ENCODE measurements around the gene IPPK.
A peak's percentile ranks its signal among the peaks of the same experiment; 100 is the strongest.
"Not testable (repeated sequence)": the region's sequence is repeated elsewhere in the genome, so short reads cannot be mapped to it uniquely, and the experiment has no call there.

IPPK gene

DNA sequence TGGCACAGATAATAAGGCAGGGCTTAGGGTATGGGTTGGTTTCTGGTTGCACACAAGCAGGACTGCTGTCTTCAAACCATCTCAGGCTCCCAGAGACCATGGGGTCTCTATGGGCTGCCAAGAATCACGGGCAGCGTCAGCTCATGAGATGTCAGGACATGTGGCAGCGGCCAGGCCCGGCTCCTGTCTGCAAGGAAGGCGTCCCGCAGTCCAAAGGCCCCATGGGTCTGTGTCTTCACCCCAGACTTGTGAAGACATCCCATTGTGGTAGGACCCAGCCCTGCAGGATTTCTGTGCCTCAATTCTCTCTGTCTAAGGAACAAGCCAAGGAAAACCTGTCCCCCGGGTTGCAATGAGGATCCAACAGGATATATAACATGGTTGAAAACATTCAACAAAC is 32.6 kb downstream of the IPPK start:
- DNase-seq = no peak

GRCh38 chr9:92636627-92637026 is 33.3 kb downstream of the IPPK start:
- no peak for DNase-seq

DNA sequence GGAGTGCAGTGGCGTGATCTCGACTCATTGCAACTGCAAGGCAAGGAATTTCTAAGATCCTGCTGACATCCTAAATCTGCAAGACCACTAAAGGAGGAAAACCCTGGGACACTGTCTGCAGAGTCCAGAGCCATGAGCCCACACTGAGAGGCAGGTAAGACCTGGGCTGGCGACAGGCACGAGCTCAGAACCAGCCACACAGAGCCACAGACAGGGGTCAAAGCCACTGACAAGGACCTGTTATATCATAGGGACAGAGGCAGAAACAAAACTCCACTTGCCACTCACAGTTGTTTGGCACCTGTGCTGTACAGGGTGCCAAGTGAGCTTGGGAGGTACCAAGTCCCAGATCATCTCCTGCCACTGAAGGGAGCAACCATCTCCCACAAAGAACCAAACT is 34.2 kb downstream of the IPPK start:
- DNase-seq = no peak

GRCh38 chr9:92634712-92635605 is 35.0 kb downstream of the IPPK start:
- DNase-seq = peak; percentile 69

DNA sequence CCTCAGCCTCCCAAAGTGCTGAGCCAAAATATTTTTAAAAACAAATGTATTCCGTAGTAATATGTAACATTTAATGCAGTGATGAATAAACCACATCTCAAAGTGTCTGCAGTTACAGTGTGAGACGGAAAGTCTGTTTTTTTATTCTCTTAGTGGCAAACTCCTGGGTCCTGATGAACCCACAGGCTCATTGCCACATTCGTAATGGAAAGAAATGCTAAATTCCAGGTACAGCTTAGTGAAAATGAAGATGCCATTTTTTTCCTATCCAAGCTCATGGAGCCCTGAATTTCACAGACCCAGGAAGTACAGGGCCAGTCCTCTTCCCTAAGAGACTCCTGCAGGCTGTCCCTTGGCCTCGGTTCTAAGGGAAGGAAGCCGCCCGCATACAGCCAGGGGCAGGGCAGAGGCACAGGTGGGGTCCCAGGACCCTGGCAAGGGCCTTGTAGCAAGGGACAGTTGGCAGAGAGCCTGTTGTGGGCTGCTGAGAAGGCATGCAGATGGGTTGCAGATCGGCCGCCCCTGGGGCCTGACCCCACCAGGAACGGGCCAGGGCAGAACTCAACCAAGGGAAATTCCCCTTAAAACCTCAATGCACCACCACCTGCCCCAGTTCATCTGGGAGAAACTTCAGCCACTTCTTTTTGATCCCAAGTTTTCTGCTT is 36.2 kb downstream of the IPPK start:
- DNase-seq = no peak

GRCh38 chr9:92632641-92633040 is 37.3 kb downstream of the IPPK start:
- no peak for DNase-seq

DNA sequence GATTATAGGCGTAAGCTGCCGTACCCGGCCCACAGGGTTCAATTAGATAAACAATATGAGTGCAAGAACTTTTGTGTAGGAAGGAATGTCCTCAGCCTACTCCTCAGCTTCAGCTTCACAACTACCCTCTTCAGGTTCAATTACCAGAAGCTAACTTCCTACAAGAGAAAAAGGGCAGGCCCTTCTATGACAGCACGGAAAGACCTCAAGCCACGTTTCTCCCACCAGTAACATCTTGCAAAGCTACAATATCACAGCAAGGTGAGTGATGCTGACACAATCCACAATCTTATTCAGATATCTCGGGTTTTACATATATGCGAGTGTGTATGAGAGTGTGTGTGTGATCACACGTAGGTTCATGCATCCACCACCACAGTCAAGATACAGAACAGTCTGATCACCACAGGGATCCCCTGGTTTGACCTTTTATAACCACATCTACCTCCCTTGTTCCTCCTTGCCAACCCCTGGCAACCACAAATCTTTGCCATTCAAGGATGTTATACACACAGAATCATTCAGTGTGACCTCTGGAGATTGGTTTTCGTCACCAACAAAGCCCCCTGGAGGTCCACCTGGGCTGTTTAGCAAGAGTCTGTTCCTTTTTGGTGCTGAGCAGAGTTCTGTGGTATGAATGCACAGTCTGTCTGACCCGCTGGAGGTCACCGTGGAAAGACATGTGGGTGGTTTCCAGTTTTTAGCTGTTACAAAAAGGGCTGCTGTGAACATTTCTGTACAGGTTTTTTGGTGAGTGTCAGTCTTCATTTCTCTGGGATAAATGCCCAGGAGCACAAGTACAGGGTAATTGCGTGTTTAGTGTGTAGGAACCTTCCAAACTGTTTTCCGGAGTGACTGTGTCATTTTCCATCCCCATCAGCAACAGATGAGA is 38.2 kb downstream of the IPPK start:
- no peak for DNase-seq

DNA sequence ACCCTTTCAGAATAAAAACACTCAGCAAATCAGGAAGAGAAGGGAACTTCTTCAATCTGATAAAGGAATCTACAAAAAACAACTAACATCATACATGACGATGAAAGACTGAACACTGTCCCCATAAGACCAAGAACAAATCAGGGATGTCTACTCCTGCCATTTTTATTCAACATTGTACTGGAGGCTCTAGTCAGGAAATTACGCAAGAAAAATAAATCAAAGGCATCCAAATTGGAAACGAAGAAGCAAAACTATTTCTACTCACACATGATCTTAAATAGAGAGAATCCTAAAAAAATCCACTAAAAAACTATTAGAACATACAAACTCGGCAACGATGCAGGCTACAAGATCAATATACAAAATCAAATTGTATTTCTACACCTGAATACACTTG is 42.3 kb downstream of the IPPK start:
- DNase-seq = no peak

DNA sequence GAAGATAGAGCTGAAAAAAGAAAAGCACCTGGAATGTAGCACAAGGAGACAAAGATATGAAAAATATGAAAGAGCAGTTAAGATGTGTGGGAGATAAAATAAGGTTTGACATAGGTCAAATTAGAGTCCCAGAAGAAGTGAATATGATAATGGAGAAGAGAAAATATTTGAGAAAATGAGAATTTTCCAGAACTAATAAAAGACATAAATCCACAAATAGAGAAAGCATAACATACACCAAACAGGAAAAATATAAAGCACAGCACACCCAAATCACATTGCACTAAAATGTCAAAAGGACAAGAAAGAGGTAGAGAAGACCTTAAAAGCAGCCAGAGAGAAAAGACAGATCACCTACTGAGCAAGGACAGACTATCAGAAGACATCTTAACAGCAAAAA is 43.4 kb downstream of the IPPK start:
- no peak for DNase-seq

DNA sequence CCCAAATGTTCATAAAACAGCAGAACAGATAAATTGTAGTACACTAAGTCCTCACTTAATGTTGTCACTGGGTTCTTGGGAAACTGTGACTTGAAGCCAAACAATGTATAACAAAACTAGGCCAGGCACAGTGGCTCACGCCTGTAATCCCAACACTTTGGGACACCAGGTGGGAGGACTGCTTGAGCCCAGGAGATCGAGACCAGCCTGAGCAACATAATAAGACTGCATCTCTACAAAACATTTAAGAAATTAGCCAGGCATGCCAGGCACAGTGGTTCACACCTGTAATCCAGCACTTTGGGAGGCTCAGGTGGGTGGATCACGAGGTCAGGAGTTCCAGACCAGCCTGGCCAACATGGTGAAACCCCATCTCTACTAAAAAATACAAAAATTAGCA is 46.0 kb downstream of the IPPK start:
- DNase-seq = not testable (repeated sequence)

DNA sequence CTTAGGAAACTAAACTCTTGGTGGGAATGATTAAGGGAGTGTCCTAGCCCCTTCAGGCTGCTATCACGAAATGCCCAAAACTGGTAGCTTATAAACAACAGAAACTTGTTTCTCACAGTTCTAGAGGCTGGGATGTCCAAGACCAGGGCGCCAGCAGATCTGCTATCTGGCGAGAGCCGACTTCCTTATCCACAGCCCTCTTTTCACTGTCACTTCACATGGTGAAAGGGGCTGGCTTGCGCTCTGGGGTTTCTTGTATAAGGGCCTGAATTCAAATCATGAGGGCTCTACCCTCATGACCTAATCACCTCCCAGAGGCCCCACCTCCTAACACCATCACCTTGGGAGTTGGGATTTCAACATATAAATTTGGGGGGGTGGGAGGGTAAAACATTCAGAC is 49.1 kb downstream of the IPPK start:
- no peak for DNase-seq

DNA sequence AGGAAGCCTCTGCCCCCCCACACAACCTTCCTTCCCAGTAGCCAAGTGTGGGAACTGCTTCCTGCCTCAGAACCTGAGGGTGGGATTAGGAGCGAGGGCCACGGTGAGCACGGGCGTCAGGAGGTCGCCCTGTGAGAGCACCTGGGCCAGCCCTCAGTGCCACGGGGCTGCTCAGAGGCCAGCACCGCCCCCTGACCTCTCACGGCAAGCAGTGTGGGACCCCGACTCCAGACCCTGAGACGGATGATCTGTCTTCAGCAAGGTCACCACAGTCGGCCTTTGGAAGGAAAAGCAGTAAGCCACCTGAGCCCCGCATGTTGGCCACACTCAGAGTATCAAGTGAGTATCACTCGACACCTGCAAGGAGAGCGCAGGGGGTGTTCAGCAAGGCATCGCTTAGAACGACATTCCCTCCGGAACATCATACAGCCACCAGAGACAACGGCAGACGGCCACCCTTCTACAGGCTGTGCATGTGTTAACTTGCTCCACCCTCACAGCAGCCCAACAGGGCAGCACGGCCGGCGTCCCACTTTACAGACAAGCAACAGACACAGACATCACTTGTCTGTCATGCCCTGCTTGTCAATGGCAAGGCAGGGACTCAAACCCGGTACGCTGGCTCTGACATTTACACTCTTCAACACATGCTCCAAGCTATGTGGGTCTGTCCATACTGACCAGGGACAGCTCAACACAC is 50.2 kb downstream of the IPPK start:
- no peak for DNase-seq

GRCh38 chr9:92618633-92619225 is 51.2 kb downstream of the IPPK start:
- DNase-seq = no peak

DNA sequence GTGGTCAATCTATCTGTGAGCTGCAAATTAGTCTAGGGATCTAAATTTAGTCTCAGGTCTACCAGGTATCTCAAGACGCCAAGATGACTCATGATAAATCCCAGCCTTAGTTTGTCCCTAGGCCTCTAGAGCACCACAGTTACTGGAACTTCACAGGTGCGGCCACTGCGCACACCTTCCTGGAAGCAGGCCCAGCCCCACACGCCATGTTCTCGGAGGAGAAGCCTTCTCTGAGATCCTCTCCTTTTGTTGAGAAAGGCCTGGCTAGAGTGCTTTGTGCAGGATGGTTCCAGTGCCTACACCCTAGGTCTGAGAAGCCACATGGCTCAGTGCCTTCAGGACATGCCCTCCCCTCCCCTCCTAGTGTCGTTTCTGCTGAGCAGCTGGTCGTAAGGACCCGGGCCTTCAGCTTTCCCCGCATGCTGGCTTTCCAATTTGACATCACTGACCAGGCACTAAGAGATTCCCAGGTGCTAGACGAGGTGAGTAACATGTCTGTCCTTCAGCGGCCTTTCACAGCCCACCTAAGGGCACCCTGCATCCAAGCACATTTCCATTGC is 51.9 kb downstream of the IPPK start:
- DNase-seq = no peak

DNA sequence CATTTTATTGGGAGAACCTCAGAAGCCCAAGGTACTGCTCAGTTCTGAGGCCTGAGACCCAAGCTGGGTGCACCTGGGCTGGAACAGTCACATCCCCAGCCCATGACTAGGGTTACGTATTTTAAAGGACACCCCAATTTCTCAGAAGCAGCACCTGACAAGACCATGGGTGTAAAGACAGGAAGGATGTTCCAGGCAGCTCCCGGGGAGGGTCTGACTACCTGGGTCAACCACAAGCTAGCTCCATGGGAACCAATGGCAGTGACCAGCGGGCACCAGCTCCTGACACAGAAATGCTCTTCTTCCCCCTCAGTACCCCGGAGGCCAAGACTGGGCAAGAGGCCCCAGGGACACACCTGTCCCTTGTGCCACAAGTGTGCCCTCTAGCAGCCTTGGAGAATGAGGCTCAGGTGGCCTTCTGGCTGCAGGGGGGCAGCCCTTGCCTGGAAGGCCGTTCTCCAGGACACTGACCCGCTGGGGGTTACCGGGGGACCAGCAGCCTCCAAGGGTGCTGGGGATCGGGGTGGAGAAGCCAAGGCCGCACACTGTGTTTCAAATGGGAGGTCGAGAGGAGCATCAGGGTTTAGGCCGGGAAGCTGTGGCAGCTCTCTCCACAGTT is 52.6 kb downstream of the IPPK start:
- DNase-seq = no peak

GRCh38 chr9:92616655-92617111 is 53.2 kb downstream of the IPPK start:
- DNase-seq = no peak

- no peak for DNase-seq
Measured at GRCh38 chr9:92616199-92616641, 53.7 kb downstream of the IPPK start.

GRCh38 chr9:92615790-92616189 is 54.1 kb downstream of the IPPK start:
- DNase-seq = no peak

DNA sequence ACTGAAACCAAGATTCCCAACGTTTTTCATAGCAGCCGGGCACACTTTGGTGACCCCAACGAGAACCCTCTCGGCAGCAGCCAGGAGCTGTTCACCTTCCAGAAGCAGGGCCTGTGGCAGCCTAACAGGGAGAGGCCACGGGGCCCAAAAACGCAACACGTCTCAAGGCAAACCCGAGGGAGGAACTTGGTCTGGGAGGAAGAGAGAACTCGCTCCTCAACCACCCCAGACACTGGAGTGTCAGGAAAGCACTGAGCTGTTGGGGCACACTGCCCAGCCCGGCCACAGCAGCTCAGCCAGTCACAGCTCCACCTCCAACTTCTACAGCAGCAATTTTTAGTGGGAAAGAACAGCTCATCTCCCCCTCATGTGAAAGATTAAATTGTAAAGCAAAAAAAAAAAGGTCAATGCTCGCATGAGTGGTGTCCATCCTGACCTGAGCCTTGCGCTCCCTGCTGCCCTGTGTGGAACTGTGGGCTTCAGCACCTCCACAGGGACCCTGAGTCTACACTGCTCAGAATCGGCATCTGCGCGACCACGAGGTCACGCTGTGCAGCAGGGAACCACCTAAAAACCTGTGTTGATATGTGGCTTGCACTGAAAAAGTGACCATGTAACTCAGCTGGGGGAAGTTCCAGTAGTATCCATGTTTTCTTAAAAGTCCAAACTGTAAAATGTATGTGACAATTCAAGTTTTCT is 55.0 kb downstream of the IPPK start:
- no peak for DNase-seq

DNA sequence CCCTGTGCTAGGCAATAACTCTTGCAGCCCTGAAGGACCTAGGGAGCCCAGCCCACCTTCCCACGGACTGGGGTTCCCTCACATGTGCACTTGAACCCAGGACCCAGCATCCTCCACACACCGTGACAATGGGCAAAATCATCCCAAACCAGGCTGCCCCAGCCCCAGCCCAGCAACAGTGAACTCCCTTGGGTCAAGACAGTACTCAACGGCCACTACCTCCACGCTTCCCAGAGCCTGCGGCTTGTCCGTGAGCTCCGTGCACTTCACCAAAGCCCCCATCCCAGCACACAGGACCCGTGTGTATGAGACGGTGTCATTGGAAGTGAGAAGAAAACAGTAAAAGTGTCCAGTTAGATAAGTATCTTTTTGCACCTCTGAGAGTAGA is 55.8 kb downstream of the IPPK start:
- no peak for DNase-seq

Measured in stimulated activated CD4-positive, alpha-beta T cell treated with anti-CD3 and anti-CD28 coated beads, Interleukin-1b, Interleukin-23, amount 100 ng/mL, for 48 hours (primary cell).